Activated CD8-positive, alpha-beta T cell treated with anti-CD3 and anti-CD28 coated beads for 36 hours (primary cell): ENCODE data around the gene SVOP. TPM values are rescaled to one million over a fixed set of nuclear protein-coding genes. Genes with fewer than 3 reads are reported as not detected.

Experiments used
- ATAC-seq: fragments of 200-7000 bp; cut with Tn5 transposase; one replicate; pipeline ENCODE4 v1.10.0; 2021; ENCODE audit warnings: mild to moderate bottlenecking, moderate library complexity
- CTCF ChIA-PET: fragments of 350-600 bp; sonication (Branson Sonifier 250); formaldehyde crosslinking; loops from one replicate; lab custom pipeline; 2021; ENCODE audit warnings: antibody characterized with exemption; lab: Charles Lee
- POLR2A ChIA-PET: fragments of 350-600 bp; sonication (Branson Sonifier 250); formaldehyde crosslinking; loops from one replicate; lab custom pipeline; 2021; ENCODE audit warnings: antibody characterized with exemption; lab: Charles Lee
- DNase-seq: peaks from one replicate; pipeline ENCODE4 v3.0.0-alpha.2; 2020
- H3K27ac Mint-ChIP-seq: one replicate; pipeline ENCODE4 v1.8.0; 2021; ENCODE audit warnings: mild to moderate bottlenecking, mixed read lengths
- H3K27me3 Mint-ChIP-seq: one replicate; pipeline ENCODE4 v1.8.0; 2021; ENCODE audit warnings: mixed read lengths
- H3K36me3 Mint-ChIP-seq: one replicate; pipeline ENCODE4 v1.8.0; 2021; ENCODE audit warnings: low read depth, mixed read lengths
- H3K4me1 Mint-ChIP-seq: one replicate; pipeline ENCODE4 v1.8.0; 2021; ENCODE audit warnings: low read depth, mixed read lengths
- H3K4me3 Mint-ChIP-seq: one replicate; pipeline ENCODE4 v1.8.0; 2021; ENCODE audit warnings: mild to moderate bottlenecking, moderate library complexity, mixed read lengths
- H3K9me3 Mint-ChIP-seq: one replicate; pipeline ENCODE4 v1.8.0; 2021; ENCODE audit warnings: mixed read lengths
- CTCF ChIP-seq: fragments of 200-600 bp; IDR thresholded peaks from one replicate; pipeline ENCODE4 v1.8.0; 2022; ENCODE audit warnings: antibody characterized with exemption, mild to moderate bottlenecking
- intact Hi-C: fragments of 100-400 bp; cut with micrococcal nuclease; formaldehyde crosslinking; loops from one replicate; pipeline ENCODE4 v1.10.0; 2022
- total RNA-seq, 2 experiments: library from RNA; stranded (reverse); gene quantifications; one replicate each; pipeline ENCODE4 v1.2.3, GENCODE V29; 2021

SVOP gene
- total RNA-seq, 2 experiments from 2014 or later = not detected

DNA sequence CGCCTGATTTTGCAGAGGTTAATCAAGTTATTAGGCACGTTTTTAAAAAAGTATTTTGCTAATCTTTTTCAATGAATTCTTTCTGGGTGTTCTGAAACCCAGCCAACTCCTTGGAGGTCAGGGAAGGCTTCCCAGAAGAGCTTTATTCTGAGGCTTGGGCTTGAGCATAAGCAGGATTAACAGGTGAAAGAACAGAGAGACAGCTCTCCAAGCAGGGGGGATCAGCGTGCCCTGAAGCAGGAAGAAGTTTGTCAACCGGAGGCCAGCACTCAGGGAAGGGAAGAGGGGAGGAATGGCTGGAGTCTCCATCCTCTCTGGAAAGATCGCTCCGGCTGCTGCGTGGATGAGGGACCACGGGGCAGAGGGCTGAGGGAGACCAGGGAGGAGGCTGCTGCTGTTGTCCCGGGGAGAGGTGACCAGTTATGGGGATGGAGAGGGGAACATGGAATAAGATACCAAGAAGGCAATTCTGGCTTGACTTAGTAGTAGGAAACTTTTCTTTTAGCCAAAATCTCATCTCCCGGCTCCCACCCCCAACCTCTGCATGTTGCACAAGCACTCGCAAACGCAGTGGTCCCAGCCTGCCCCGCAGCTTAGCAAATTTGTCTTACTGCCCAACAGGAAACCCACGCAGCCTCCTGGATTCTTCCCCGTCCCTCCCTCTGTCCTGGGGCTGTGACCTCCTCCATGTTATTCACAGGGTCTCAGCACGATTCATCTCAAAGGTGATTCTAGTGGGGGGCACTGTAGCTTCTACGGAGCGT is 162.4 kb downstream of the SVOP start:
- TF ChIP-seq CTCF = no peak
- H3K36me3 Mint-ChIP-seq = peaks cover 17% of the 10 kb centered on the region
- H3K27me3 Mint-ChIP-seq = peaks cover 2% of the 10 kb centered on the region
- H3K27ac Mint-ChIP-seq = peak overlapping the region; percentile 74
- intact Hi-C loops = no loop called here
- DNase-seq = peak; percentile 19
- peaks cover 6% of the 10 kb centered on the region for H3K9me3 Mint-ChIP-seq
- POLR2A ChIA-PET = interaction anchor here (0.6 to 3.5 kb wide), 4 partner anchors 10 to 290 kb away, joined by 3 to 19 read pairs (median 4); no protein-coding TSS in a partner anchor
- H3K4me1 Mint-ChIP-seq = peaks cover 39% of the 10 kb centered on the region
- peak overlapping the region; percentile 89 for H3K4me3 Mint-ChIP-seq
- CTCF ChIA-PET = interaction anchor here (0.8 to 2.2 kb wide), 7 partner anchors 10 to 253 kb away, joined by 3 to 6 read pairs (median 3); no protein-coding TSS in a partner anchor
- ATAC-seq = no peak

Other genes with a start within 250 kb of the SVOP start
- 10 to 100 TPM; 33.0 to 34.5 TPM for gene SSH1, start 163.5 kb downstream of the SVOP start, total RNA-seq
- gene DAO, start 141.0 kb downstream of the SVOP start, total RNA-seq = not detected
- gene USP30, start 31.5 kb upstream of the SVOP start, total RNA-seq = 10 to 100 TPM in 1 of 2 experiments, 1 to 10 TPM in 1; 7.4 to 10.0 TPM
- 10 to 100 TPM; 35.6 to 37.8 TPM for gene ALKBH2, start 72.4 kb upstream of the SVOP start, total RNA-seq
- 10 to 100 TPM; 86.4 to 93.3 TPM for gene UNG, start 76.5 kb upstream of the SVOP start, total RNA-seq
- 10 to 100 TPM in 1 of 2 experiments, 1 to 10 TPM in 1; 8.7 to 11.2 TPM for gene ACACB, start 95.5 kb upstream of the SVOP start, total RNA-seq